ENCODE data around the gene RPL36A. TPM values are rescaled to one million over a fixed set of nuclear protein-coding genes. Genes with fewer than 3 reads are reported as not detected.

Gene RPL36A
- polyA plus RNA-seq (2012; rRNA removed), result 3,417 and 5,140 TPM in 2 replicates
- polyA plus RNA-seq (2012; cell fraction: cytosol; rRNA removed), result 7,024 and 8,541 TPM in 2 replicates
- 893 and 1,047 TPM in 2 replicates for polyA plus RNA-seq (2012; cell fraction: nucleus; rRNA removed)

- POLR2A ChIA-PET, result interaction anchor here (0.6 to 2.1 kb wide), 14 partner anchors 9 to 571 kb away, joined by 3 to 15 read pairs (median 4); partner anchors contain the start of genes CSTF2, GLA, HNRNPH2 and TIMM8A
- peaks cover 28% of the 10 kb centered on the region for H3F3A ChIP-seq (replicated peaks; ENCODE audit: insufficient read depth)
- peak within 1 kb of the TSS; percentile 77 for H3K4me2 ChIP-seq
- no peaks in the 10 kb centered on the region for H3K9me3 ChIP-seq
- CTCF ChIA-PET, result interaction anchor here (0.6 to 2.7 kb wide), 18 partner anchors 9 to 64 kb away, joined by 3 to 18 read pairs (median 4); partner anchors contain the start of gene TIMM8A
- peaks cover 22% of the 10 kb centered on the region; the same call in 1 of the 2 replicates for H3K79me2 ChIP-seq (ENCODE audit: insufficient read depth)
- H3K27ac ChIP-seq (ENCODE audit: low read depth in 2 of 2, low read length in 1 of 2), result peak within 1 kb of the TSS; percentile 65 to 85
- peaks cover 3% of the 10 kb centered on the region; the same call in 1 of the 2 replicates for H3K27me3 ChIP-seq (ENCODE audit: insufficient read depth)
- H3K4me3 ChIP-seq (ENCODE audit: low read depth in 2 of 2, low read length in 1 of 2), result peak within 1 kb of the TSS; percentile 70 to 78
- H3K9me2 ChIP-seq, result no peaks in the 10 kb centered on the region
- H3K9ac ChIP-seq, result peak within 1 kb of the TSS; percentile 87
- peak within 1 kb of the TSS; percentile 94 for H2AFZ ChIP-seq (ENCODE audit: low read depth)
- whole genome bisulfite sequencing (ENCODE audit: low lambda C conversion rate), result 2% methylated on average over 23 of the region's 47 CpGs
- DNase-seq, result peak; percentile 83
- H3K4me1 ChIP-seq (ENCODE audit: control insufficient read depth in 1 of 2, insufficient read depth in 2 of 2, low read depth in 1 of 2, low read length in 1 of 2), result peaks cover 8 to 10% of the 10 kb centered on the region in 2 experiments; a peak in 3 of 4 replicates
- H4K20me1 ChIP-seq (ENCODE audit: insufficient read depth), result peaks cover 5% of the 10 kb centered on the region
- peaks cover 33 to 35% of the 10 kb centered on the region in 2 experiments for H3K36me3 ChIP-seq (replicated peaks in 1 of 2; ENCODE audit: control insufficient read depth in 1 of 2, insufficient read depth in 2 of 2, low read length in 1 of 2)
- peak; percentile 24; the same call in 1 of the 2 replicates for TF ChIP-seq SMC3 (IDR thresholded peaks at IDR 0.05; ENCODE audit: low read depth, low read length)
- TF ChIP-seq, protein P1, sequence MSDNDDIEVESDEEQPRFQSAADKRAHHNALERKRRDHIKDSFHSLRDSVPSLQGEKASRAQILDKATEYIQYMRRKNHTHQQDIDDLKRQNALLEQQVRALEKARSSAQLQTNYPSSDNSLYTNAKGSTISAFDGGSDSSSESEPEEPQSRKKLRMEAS (IDR thresholded peaks at IDR 0.05; ENCODE audit: low read depth), result peak; percentile 99
- no peak for TF ChIP-seq FOXJ3 (CRISPR knock-in tag; IDR thresholded peaks at IDR 0.05)
- TF ChIP-seq CHD2 (IDR thresholded peaks at IDR 0.05; ENCODE audit: low read length, partially characterized antibody), result peak; percentile 80
- TF ChIP-seq GABPA (IDR thresholded peaks at IDR 0.05; ENCODE audit: low read depth), result peak; percentile 87
- 0 out of 2 replicates have a peak, but pooled peaks have one; percentile 16 for TF ChIP-seq RCOR1 (IDR thresholded peaks at IDR 0.05; ENCODE audit: low read length)
- TF ChIP-seq, protein P2, sequence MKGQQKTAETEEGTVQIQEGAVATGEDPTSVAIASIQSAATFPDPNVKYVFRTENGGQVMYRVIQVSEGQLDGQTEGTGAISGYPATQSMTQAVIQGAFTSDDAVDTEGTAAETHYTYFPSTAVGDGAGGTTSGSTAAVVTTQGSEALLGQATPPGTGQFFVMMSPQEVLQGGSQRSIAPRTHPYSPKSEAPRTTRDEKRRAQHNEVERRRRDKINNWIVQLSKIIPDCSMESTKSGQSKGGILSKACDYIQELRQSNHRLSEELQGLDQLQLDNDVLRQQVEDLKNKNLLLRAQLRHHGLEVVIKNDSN (IDR thresholded peaks at IDR 0.05; ENCODE audit: borderline replicate concordance, low read depth), result no peak
- peak; percentile 38 for TF ChIP-seq GATA2 (CRISPR knock-in tag; IDR thresholded peaks at IDR 0.05)
- TF ChIP-seq TCF12 (IDR thresholded peaks at IDR 0.05), result no peak; the same call in 1 of the 2 replicates
- peak; percentile 92 for TF ChIP-seq ELF1 (IDR thresholded peaks at IDR 0.05)
- no peak for TF ChIP-seq NRF1 (IDR thresholded peaks at IDR 0.05; ENCODE audit: low read depth, low read length)
- peak; percentile 99 for TF ChIP-seq POLR2AphosphoS5 (IDR thresholded peaks at IDR 0.05; ENCODE audit: low read depth, low read length)
- peak; percentile 60; the same call in 1 of the 2 replicates for TF ChIP-seq MXI1 (IDR thresholded peaks at IDR 0.05; ENCODE audit: low read depth, low read length)
- no peak for TF ChIP-seq NFIC (IDR thresholded peaks at IDR 0.05; ENCODE audit: borderline replicate concordance)
- no peak for TF ChIP-seq JUND (IDR thresholded peaks at IDR 0.05)
- TF ChIP-seq, protein P3, sequence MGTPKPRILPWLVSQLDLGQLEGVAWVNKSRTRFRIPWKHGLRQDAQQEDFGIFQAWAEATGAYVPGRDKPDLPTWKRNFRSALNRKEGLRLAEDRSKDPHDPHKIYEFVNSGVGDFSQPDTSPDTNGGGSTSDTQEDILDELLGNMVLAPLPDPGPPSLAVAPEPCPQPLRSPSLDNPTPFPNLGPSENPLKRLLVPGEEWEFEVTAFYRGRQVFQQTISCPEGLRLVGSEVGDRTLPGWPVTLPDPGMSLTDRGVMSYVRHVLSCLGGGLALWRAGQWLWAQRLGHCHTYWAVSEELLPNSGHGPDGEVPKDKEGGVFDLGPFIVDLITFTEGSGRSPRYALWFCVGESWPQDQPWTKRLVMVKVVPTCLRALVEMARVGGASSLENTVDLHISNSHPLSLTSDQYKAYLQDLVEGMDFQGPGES (IDR thresholded peaks at IDR 0.05; ENCODE audit: low read depth, low read length), result peak; percentile 8; the same call in 1 of the 2 replicates
- TF ChIP-seq RFX5 (IDR thresholded peaks at IDR 0.05; ENCODE audit: low read length), result peak; percentile 57; the same call in 1 of the 2 replicates
- no peak for TF ChIP-seq TEAD4 (IDR thresholded peaks at IDR 0.05; ENCODE audit: borderline replicate concordance, insufficient read depth)
- peak in 1 of 2 experiments; percentile 14; a peak in 1 of 4 replicates for TF ChIP-seq EP300 (IDR thresholded peaks at IDR 0.05; ENCODE audit: borderline replicate concordance in 1 of 2, low read depth in 1 of 2, low read length in 1 of 2)
- peak; percentile 89 for TF ChIP-seq CTCF (IDR thresholded peaks at IDR 0.05)
- TF ChIP-seq PBX3 (IDR thresholded peaks at IDR 0.05), result 0 out of 2 replicates have a peak, but pooled peaks have one; percentile 16
- TF ChIP-seq YY1 (IDR thresholded peaks at IDR 0.05; ENCODE audit: low read depth), result peak; percentile 57; the same call in 1 of the 2 replicates
- TF ChIP-seq REST (IDR thresholded peaks at IDR 0.05; ENCODE audit: low read depth, low read length), result peak; percentile 68
These were observed at the start of gene RPL36A for GRCh38 chrX:101390664-101391525. Gene RPL36A (plus strand): TSS chrX:101391011. CDS start chrX:101391044, 33 bp downstream.

Measured in SK-N-SH (cell line).